DMS153 treated with DMSO at 0.1 percent for 48 hours (cell line): ENCODE results near the gene HNRNPUL1.
A peak's percentile ranks its signal among the peaks of the same experiment; 100 is the strongest.

Experiments used
- DNase-seq: peaks from one replicate; lab custom pipeline; 2025; ENCODE audit not compliant: unreplicated experiment; lab: John Stamatoyannopoulos, UW

Gene HNRNPUL1

DNA sequence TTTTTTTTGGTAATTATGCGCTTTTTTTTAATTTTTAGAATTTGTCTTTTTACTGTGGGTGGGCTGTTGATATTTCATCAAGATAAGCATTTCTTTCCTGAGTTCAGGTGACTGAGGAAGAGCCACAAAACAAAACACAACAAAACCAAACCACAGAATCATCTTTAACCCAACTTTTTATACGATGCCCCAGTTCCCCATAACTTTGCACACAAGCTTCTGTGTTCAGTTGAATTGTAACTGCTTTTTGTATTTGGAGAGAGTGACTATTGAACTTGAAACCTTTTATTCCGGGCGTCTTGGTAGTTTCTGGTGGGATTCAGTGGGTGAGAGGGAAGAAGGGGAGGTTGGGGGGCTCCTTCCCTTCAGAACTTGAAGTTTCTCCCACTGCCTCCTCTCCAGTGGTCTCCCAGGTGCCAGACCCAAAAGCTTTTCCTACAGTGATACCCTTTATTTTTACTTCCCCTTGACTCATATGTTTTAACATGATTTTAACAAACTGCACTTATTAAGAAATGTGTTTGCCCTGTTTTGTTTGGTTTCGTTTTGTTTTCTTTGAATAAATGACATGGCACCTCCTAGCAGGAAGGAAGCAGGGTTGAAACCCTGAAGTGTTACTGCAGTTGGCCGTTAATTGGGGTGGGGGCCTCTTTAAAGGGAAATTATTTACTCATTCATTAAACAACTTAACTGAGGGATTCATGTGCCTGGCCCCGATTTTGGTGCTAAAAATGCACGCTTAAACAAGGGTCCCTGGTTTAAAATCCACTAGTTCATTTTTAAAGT is 43.1 kb downstream of the HNRNPUL1 start:
- DNase-seq, result no peak

GRCh38 chr19:41307954-41308449 is 43.8 kb downstream of the HNRNPUL1 start:
- no peak for DNase-seq

DNA sequence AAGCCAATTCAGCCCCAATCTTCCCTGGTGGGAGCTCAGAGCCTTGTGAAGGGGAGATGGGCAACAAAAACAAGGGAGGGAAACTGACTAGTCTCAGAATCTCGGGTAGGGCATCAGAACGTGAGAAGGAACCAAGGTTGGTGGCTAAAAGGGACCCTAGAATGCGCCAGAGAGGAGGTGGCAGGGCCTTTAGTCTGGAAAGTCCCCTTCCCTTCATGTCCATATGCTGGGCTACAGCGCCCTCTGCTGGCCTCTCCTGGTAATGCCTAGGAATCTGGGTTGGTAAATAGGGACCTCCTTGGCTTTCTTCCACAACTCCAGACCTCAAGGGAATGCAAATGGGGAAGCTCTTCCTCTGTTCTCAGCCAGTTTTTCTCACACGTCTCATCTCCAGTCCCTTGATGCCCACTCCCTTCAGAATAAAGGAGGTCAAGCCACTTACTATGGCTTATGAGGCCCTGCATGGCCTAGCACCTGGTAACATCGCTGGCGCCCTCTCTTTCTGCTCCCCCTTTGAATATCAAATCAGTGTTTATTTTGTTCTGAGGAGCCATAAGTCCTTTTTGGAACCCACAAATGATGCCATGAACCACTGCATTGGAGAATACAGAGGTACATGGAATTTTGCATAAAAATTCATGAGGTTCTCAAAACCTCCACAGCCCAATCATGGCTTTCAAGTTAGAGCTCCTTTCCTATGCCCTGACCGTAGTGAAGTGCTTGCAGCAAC is 44.4 kb downstream of the HNRNPUL1 start:
- DNase-seq, result peak; percentile 55

GRCh38 chr19:41309180-41310032 is 45.2 kb downstream of the HNRNPUL1 start:
- peak; percentile 40 for DNase-seq

DNA sequence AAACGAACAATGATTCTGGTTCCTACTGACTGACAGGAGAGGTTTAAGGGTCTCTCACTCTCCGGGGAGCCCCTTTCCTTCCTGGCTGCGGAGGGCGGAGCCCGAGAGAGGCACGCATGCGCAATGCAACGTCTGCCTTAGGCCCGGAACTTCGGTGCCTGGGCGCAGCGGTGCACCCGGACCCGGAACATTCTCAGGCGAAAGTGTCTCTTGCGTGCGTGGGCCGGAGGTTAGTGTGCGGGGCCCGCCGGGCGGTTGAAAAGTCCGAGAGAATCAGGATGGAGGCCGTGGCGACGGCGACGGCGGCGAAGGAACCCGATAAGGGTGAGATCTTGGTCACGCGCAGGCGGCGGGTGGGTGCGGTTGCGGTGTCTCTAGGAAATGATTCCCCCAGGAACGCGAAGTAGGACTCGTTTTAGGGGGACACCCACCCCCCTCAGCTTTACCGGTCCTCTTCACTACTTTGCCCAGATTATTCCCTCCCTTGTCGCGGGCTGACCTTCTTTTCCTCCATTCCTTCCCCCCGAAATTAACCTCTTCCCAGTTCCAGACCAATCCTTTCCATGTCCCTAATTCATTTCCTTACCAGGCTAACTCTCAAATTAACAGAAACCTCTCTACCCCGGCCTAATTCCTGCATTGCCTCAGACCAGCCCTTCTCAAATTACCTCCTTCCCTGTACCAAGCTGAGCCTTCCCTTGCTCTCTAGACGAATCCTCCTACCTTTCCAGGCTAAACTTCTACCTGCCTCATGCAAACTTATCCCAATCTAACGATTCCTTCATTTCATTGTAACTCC is 46.1 kb downstream of the HNRNPUL1 start, which contains the start of gene CCDC97:
TSS of gene CCDC97 (plus strand) at position 140 of the 799 bp plus-strand sequence. CDS start at position 279, 139 bp downstream.
- peak; percentile 83 for DNase-seq

DNA sequence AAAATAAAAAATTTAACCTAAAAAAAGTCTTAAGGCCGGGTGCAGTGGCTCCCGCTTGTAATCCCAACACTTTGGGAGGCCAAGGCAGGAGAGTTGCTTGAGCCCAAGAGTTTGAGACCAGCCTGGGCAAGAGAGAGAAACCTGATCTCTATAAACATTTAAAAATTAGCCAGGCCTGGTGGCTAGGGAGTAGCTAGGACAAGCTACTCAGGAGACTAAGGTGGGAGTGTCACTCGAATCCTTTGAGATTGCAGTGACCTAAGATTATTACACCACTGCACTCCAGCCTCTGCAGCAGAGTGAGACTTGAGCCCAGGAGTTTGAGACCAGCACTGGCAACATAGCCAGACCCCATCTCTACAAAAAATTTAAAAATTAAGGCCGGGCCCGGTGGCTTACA is 46.9 kb downstream of the HNRNPUL1 start:
- DNase-seq, result no peak

DNA sequence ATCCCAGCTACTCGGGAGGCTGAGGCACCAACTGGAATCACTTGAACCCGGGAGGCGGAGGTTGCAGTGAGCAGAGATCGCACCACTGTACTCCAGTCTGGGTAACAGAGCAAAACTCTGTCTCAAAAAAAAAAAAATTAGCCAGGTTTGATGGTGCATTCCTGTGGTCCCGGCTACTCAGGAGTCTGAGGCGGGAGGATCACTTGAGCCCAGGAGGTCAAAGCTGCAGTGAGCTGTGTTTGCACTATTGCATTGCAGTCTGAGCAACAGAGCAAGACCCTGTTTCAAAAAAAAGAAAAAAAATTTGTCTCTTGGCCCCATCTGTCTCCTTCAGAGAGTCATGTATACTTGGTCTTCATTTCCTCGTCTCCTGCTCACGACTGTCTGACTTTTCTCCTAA is 47.4 kb downstream of the HNRNPUL1 start:
- no peak for DNase-seq

DNA sequence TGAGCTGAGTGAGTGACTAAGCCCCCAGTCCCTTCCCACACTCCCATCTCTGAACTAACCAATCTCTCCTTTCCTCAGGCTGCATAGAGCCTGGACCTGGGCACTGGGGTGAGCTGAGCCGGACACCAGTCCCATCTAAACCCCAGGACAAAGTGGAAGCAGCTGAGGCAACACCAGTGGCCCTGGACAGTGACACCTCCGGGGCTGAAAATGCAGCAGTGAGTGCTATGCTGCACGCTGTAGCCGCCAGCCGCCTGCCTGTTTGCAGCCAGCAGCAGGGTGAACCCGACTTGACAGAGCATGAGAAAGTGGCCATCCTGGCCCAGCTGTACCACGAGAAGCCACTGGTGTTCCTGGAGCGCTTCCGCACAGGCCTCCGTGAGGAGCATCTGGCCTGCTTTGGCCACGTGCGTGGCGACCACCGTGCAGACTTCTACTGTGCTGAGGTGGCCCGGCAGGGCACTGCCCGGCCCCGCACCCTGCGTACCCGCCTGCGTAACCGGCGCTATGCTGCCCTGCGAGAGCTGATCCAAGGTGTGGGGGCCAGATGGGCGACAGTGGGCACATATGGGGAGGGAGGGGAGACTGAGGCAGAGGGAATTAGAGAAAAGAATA is 52.2 kb downstream of the HNRNPUL1 start:
- DNase-seq, result no peak

DNA sequence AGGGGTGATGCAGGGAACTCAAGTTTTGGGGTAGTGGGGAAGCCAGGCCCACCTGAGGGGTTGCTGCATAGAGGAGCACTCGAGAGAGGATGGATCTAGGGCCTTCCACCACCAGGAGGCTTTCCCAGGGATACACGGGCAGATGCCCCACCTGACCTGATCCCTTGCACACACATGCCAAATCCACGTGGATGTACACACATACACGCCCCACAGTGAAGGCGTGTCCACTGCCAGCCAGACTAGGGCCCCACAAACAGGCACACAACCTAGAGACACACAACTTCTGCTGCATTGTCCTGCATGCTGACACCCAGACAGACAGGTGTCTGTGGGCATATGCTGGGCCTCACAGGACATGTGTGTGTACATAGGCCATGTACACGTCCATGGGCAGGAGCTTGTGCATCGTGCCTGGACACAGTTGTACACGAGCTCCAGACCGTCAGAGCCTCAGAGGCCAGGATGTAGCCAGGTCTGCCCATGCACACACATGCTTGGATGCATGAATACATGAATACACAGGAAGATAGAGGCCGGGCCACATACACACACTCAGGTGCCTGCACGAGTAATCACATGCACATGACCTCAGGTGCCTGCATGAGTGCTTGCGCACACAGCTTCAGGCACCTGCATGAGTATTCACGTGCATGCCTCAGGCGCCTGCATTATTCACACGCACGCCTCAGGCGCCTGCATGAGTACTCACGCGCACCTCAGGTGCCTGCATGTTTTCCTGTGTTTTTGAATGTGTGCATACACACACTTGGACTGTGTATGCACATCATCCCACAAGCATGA is 54.7 kb downstream of the HNRNPUL1 start:
- DNase-seq, result no peak

GRCh38 chr19:41319500-41320184 is 55.5 kb downstream of the HNRNPUL1 start:
- DNase-seq, result no peak

DNA sequence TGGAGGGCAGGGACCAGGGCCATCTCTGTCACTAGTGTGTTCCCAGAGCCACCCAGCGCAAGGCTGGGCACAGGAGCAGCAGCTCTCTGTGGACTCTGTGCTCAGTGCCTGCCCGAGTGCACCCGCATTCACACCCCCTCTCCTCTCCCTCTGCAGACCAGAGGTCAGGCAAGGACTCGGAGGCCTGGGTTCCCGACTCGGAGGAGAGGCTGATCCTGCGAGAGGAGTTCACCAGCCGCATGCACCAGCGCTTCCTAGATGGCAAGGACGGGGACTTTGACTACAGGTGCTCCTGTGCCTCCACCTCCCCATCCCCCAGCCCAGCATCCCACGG is 56.0 kb downstream of the HNRNPUL1 start:
- DNase-seq, result no peak

GRCh38 chr19:41320568-41320967 is 56.4 kb downstream of the HNRNPUL1 start:
- no peak for DNase-seq

GRCh38 chr19:41321204-41321599 is 57.0 kb downstream of the HNRNPUL1 start:
- DNase-seq, result no peak

DNA sequence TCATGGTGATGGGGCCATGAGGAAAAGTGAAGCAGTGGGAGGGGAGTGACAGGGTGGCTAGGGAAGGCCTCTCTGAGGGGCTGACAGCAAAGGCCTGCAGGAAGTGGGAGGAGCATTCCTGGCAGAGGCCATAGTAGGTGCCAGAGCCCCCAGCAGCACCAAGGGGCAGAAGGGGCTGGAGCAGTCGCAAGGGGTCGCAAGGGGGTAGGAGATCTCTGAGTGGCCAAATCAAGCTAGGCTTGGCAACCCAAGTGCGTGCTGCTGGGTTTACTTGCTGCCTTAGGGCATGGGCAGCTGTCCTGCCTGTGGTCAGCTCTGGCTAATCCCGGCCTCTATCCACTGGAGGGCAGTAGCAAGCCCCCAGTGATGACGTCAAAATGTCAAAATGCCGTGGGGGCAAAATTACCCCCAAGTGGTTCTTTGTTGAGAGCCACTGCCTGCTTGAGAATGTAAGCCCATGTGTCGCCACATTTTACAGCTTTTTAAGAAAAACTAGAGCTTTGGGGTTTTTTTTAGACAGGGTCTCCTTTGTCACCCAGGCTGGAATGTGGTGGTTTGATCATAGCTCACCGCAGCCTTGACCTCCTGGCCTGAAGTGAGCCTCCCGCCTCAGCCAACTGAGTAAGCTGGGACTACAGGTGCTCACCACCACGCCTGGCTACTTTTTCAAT is 57.6 kb downstream of the HNRNPUL1 start:
- no peak for DNase-seq

DNA sequence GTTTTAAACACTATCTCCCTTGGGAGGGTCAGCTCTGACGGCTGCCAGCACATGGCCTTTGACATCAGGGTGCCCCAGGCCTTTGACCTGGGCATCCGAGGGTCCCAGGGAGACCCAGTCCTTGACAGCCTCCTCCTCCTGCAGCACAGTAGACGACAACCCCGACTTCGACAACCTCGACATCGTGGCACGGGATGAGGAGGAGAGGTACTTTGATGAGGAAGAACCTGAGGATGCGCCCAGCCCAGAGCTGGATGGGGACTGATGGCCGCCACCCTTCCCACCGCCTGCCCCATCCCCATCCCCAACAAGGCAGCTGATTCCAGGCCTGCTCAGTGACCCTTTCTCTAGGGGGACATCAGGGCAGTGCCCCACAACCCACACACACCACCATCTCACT is 58.3 kb downstream of the HNRNPUL1 start:
- no peak for DNase-seq

GRCh38 chr19:41323023-41323422 is 58.9 kb downstream of the HNRNPUL1 start:
- no peak for DNase-seq

DNA sequence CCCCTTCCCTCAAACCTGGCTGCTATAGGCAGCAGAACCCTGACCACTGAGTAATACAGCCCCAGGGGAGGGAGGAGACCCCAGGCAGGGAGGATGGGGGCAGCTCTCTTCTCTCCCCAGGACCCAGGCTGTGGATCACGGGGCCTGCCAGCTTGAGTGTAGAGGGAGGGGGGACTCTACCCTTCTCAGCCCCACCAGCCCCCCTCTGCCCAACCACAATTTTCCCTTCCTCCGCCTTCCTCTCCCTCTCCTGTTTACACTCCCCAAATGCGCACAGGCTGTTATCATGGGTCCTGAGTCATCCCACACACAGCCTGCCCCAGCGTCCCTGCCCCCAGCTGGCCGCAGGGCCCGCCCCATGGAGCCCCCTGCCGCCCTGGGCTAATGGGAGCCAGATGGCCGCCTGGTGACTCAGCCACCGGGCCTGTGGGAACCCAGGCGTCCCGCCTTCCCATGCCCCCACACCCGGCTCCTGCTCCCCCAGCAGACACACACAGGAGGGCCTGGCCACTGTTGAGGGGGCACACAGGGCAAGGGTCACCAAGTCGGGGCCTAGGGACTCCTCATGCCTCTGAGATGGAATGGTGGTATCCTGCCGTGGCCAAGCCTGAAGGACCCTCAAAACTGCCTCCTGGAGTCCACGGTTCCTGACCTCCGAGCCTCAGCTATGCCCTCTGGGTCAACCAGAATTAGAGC is 59.4 kb downstream of the HNRNPUL1 start:
- no peak for DNase-seq
